Measurements from ENCODE around the gene PRKAG1.

DNA sequence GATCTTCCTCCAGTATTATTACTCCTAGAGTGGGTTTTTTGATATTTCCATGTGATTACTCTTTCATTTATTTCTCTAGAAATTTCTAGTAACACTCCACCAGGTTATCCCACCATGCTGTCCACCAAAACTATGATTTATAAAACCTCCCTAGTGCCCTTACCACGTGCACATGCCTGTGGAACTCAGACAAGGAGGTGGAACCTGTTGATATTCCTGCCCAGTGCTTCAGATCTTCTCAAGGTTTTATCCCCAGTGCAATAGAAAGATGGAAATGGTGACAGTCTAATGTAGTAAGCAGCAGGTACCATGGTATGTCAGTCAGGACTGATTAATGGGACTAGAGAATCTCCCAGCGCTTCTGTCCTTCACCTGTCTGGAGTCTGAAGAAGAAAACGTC, 57.7 kb downstream of the PRKAG1 start:
- TF ChIP-seq, protein P1, sequence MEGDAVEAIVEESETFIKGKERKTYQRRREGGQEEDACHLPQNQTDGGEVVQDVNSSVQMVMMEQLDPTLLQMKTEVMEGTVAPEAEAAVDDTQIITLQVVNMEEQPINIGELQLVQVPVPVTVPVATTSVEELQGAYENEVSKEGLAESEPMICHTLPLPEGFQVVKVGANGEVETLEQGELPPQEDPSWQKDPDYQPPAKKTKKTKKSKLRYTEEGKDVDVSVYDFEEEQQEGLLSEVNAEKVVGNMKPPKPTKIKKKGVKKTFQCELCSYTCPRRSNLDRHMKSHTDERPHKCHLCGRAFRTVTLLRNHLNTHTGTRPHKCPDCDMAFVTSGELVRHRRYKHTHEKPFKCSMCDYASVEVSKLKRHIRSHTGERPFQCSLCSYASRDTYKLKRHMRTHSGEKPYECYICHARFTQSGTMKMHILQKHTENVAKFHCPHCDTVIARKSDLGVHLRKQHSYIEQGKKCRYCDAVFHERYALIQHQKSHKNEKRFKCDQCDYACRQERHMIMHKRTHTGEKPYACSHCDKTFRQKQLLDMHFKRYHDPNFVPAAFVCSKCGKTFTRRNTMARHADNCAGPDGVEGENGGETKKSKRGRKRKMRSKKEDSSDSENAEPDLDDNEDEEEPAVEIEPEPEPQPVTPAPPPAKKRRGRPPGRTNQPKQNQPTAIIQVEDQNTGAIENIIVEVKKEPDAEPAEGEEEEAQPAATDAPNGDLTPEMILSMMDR (IDR thresholded peaks at IDR 0.05; ENCODE audit: low read length): no peak
- TF ChIP-seq EZH2 (IDR thresholded peaks at IDR 0.05; ENCODE audit: borderline replicate concordance, low read length): no peak
